Measurements from ENCODE around the gene TBX2. TPM values are rescaled to one million over a fixed set of nuclear protein-coding genes. Genes with fewer than 3 reads are reported as not detected.
"Not testable (repeated sequence)": the region's sequence is repeated elsewhere in the genome, so short reads cannot be mapped to it uniquely, and the experiment has no call there.

The TBX2 gene
- total RNA-seq, 3 donors from 2014 or later: 6.6 to 9.0 (median 8.2) TPM

DNA sequence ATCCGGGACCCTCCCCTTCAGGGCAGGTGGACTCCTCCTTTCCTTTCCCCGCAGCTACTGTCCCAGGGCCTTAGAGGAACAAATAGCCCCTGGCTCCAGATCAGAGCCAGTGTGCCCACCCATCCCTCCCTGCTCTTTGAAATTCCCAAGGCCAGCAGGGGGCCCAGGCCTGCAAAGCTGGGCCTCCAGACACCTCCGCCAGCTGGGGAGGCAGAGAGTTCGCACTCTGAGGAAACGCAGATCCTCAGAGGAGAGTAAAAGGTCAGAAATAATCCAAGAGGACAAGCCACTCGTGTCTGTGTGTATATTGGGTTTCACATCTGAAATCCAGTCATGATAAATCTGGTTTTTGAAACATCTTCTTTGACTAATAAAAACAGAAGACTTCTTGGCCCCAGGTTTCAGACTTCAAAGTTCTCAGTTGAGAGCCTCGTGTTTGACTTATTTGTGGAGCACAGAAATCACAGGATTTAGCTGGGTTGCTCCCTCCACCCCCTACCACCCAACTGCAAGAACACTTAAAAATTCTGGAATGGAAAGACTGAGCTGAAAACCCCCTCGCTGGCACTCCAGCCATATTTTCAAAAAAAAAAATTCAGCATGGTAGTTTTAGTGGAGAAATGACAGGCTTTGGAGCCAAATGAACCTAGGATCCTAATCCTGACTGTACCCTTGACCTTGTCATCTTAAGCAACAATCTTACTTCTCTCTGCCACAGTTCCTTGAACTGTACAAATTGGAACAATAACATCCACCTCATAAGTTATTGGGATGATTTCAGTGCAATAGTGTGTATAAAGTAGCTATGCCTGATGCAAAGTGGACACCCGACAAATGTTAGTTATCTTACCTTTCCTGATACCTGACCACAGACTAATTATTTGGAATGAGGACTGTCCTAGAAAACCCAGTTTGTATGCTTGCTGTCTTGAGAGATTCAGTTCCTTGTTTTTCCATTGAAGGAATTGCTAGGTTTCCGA is 44.5 kb upstream of the TBX2 start:
- TF ChIP-seq, protein P1, sequence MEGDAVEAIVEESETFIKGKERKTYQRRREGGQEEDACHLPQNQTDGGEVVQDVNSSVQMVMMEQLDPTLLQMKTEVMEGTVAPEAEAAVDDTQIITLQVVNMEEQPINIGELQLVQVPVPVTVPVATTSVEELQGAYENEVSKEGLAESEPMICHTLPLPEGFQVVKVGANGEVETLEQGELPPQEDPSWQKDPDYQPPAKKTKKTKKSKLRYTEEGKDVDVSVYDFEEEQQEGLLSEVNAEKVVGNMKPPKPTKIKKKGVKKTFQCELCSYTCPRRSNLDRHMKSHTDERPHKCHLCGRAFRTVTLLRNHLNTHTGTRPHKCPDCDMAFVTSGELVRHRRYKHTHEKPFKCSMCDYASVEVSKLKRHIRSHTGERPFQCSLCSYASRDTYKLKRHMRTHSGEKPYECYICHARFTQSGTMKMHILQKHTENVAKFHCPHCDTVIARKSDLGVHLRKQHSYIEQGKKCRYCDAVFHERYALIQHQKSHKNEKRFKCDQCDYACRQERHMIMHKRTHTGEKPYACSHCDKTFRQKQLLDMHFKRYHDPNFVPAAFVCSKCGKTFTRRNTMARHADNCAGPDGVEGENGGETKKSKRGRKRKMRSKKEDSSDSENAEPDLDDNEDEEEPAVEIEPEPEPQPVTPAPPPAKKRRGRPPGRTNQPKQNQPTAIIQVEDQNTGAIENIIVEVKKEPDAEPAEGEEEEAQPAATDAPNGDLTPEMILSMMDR (IDR thresholded peaks at IDR 0.05): no peak
- Histone ChIP-seq H3K36me3 (ENCODE audit: low read depth) (no peaks in the 10 kb centered on the region), H3K4me1 (ENCODE audit: low read depth) (no peaks in the 10 kb centered on the region), H3K9me3 (no peaks in the 10 kb centered on the region), H3K4me3 (no peak overlapping the region)
- intact Hi-C loops (cut with DNase I, micrococcal nuclease): no loop called here
- DNase-seq (no peak), ATAC-seq (no peak)

DNA sequence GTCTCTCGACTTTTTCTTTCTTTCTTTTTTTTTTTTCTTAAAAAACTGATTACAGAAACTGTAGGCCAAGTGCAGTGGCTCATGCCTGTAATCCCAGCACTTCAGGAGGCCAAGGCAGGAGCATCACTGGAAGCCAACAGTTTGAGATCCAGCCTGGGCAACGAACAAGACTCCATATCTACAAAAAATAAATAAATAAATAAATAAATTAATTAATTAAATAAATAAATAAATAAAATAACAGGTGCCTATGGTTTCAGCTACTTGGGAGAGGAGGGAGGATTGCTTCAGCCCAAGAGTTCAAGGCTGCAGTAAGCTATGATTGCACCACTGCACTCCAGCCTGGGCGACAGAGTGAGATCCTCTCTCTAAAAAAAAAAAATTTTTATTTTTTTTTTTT is 42.6 kb upstream of the TBX2 start:
- H3K4me1 ChIP-seq (ENCODE audit: low read depth); H3K36me3 ChIP-seq (ENCODE audit: low read depth); DNase-seq; ATAC-seq; H3K9me3 ChIP-seq; H3K4me3 ChIP-seq; intact Hi-C loops (cut with DNase I, micrococcal nuclease): not testable (repeated sequence)

DNA sequence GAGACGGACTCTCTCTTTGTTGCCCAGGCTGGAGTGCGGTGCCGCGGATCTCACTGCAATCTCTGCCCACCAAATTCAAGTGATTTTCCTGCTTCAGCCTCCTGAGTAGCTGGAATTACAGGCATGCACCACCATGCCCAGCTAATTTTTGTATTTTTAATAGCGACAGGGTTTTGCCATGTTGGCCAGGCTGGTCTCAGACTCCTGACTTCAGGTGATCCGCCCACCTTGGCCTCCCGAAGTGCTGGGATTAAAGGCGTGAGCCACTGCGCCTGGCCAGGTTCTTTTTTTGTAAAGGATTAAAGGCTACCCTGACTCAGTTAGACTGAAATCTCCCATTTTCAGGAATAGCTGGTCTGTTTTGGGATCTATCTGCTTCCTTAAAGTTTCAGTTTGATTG is 40.1 kb upstream of the TBX2 start:
- H3K36me3 ChIP-seq (ENCODE audit: low read depth); DNase-seq; H3K4me1 ChIP-seq (ENCODE audit: low read depth); ATAC-seq; intact Hi-C loops (cut with DNase I, micrococcal nuclease); H3K9me3 ChIP-seq; H3K4me3 ChIP-seq: not testable (repeated sequence)

DNA sequence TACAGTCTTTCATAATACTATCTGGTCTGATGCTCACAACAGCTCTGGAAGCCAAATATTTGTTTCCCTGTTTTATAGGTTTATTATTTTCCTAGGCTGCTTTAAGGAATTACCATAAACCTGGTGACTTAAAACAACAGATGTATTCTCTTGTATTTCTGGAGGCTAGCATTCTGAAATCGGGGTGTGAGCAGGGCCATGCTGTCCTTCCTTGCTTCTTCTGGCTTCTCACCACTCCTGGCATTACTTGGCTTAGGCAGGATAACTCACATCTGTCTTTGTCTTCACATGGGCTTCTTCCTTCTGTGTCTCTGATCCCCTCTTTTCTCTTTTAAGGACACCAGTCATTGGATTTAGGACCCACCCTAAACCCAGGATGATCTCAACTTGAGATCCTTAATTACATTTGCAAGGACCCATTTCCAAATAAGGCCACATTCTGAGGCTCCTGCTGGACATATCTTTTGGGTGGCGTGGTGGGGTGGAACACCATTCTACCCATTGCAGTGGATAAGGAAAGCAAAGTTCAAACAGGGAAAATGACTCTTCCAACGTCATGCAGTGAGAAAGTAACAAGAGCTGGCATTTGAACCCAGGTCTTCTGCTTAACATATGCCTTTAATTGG is 39.2 kb upstream of the TBX2 start:
- H3K4me1 ChIP-seq (ENCODE audit: low read depth): no peaks in the 10 kb centered on the region

DNA sequence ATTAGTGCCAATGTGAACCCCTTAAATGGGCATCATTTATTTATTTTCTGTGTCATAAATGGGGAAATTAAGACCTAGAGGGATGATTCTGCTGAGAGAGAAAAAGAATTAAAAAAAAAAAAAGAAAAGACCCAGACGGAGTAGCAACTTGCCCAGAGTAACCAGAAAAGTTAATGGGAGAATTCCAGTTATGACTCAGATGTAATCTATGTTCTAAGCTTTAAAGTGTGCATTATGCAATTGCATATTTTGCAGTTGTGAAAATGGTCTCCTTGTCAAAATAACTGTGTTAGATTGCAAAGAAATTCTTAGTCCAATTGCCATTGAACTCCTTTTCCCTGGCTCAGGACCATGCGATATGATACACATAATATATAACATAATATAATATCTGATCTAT is 38.6 kb upstream of the TBX2 start:
- Histone ChIP-seq H3K4me3 (no peak overlapping the region), H3K36me3 (ENCODE audit: low read depth) (no peaks in the 10 kb centered on the region), H3K4me1 (ENCODE audit: low read depth) (no peaks in the 10 kb centered on the region), H3K9me3 (no peaks in the 10 kb centered on the region)
- DNase-seq (no peak), ATAC-seq (no peak)
- TF ChIP-seq, protein P1 (IDR thresholded peaks at IDR 0.05): no peak
- intact Hi-C loops (cut with DNase I, micrococcal nuclease): no loop called here

More for the DNA sequence above, 39.2 kb upstream of the TBX2 start:
- Histone ChIP-seq H3K9me3 (no peaks in the 10 kb centered on the region), H3K4me3 (no peak overlapping the region), H3K36me3 (ENCODE audit: low read depth) (no peaks in the 10 kb centered on the region)
- DNase-seq (no peak), ATAC-seq (no peak)
- intact Hi-C loops (cut with DNase I, micrococcal nuclease): no loop called here
- TF ChIP-seq, protein P1 (IDR thresholded peaks at IDR 0.05): no peak

DNA sequence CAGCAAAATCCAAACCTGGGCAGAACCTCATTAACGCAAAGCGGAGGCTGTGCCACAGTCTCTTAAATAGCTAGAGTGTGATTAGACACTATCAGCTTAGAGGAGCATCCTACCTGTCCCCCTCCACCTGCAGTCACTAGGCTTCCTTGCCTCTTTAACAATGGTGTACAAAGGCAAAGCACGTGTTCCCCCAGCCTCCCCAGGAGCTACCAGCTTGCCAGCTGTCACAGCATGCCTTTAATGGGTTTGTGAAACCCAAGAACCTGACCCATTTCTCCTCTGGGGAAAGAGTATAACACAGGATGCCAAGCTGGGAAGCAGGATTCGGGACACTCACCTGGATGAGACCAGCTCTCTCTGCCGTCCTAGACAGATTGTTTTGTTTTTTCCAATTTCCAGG is 37.2 kb upstream of the TBX2 start:
- no peak overlapping the region for H3K4me3 ChIP-seq
- no peak for DNase-seq
- intact Hi-C loops (cut with DNase I, micrococcal nuclease): no loop called here
- no peaks in the 10 kb centered on the region for H3K4me1 ChIP-seq (ENCODE audit: low read depth)
- H3K9me3 ChIP-seq: no peaks in the 10 kb centered on the region
- no peaks in the 10 kb centered on the region for H3K36me3 ChIP-seq (ENCODE audit: low read depth)
- TF ChIP-seq, protein P1 (IDR thresholded peaks at IDR 0.05): no peak
- no peak for ATAC-seq
